GM11168 (cell line): ENCODE measurements around the gene RPS6KA2.
"Not testable (repeated sequence)": the region's sequence is repeated elsewhere in the genome, so short reads cannot be mapped to it uniquely, and the experiment has no call there.

ENCODE experiments used
- in situ Hi-C: fragments of 300-500 bp; cut with MboI; formaldehyde crosslinking; loops from one replicate; pipeline ENCODE4 v1.12.0; 2022; ENCODE audit warnings: low sequenced_read_pairs; ENCODE audit not compliant: unreplicated experiment

The RPS6KA2 gene

DNA sequence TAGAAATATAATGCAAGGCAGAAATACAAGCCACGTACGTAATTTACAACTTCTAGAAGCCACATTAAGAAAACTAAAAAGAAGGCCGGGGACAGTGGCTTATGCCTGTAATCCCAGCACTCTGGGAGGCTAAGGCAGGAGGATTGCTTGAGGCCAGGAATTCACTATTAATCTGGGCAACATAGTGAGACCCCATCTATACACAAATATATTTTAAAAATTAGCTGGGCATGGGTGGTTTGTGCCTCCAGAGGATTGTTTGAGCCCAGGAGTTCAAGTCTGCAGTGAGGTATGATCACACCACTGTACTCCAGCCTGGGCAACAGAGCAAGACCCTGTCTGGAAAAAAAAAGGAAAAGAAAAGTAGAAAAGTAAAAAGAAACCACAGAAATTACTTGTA, 256.6 kb downstream of the RPS6KA2 start:
- in situ Hi-C loops, result no loop called here

DNA sequence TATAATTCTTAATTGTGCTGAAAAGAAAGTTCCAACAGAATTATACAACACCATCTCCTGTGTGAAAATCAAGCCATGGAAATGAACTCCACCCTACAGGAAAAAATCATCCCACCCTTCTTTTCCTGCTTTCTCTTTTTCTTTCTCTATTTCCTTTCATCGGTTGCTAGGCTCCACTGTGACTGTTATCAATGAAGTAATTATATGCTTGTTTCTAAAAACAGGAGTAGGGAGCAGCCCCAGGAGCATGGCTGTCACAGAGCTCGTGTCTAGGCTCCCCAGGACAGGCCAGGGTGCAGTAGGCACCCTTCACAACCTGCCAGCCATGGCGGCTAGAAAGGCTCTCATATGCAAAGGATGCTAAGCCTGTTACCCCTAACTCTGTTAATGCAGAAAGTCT, 257.3 kb downstream of the RPS6KA2 start:
- in situ Hi-C loops, result no loop called here

DNA sequence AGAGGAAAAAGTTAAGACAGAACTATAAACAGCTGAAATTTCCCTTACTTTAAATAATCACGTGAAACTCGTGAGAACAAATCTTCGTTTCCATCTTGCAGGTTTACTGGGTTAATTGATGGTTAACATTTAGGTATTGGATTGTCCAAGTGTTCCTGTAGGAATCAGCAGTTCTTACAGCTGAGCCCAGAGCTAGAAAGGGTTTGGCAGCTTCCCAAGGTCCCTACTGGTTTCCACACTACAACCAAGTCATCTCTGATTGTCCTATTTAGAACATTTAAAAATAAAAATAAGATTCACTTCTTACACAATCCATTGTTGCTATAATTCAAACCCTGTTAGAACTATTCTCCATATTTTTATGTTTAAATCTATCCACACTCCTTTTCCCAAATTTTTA, 260.1 kb downstream of the RPS6KA2 start:
- in situ Hi-C loops, result no loop called here

DNA sequence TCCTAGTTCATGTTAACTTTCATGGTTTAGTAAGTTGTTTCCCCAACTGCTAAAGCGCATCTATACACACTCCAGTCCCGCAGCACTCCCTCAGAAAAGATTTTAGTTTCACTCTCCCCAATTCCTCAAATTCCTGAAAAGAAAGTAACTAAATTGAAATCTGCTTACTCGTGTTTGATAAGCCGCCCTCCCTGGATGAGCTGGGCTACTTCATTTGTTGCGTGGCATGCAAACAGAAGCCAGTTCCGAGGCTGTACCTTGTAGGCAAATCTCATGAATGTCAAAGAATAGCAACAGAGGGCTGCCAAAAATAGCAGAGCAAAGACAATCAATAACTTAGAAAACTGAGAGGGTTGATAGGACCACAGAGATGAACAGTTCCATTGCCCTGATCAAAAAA, 261.2 kb downstream of the RPS6KA2 start:
- in situ Hi-C loops, result no loop called here

DNA sequence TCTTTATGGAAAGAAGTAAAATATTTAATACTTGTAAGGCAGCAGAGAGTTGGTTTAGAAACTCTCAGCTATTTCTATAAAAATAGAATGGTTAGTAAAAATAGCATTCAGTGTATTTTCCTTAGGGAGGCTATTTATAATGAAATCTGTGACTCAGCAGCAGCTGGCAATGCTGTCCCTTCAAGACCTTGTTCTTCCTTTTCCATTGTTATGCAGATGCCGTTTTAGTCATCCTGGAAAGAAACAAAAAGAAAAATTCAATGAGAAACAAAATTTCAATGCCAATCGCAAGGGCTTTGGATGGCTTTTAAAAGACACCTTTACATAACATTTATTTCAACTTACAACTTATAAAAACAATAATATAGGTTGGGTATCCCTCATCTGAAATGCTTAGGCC, 261.8 kb downstream of the RPS6KA2 start:
- in situ Hi-C loops, result no loop called here

DNA sequence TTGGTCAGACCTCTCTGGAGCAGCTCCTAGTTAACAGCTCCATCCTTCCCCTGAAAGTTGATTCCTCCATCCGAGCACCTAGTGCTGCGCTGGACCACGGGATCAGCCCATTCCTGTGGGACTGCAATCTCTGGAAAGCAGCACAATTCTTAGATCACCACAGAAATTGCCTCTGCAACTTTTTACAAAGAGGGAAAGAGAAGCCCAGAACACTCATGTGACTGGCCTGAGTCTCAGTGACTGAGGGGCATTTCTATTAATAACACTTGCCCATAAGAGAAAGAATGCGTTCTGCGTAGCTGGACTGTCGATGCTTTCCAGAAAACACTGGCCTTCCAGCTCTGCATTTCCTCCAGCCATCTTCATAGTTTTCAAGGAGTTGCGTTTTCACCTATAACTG, 262.6 kb downstream of the RPS6KA2 start:
- in situ Hi-C loops, result no loop called here

DNA sequence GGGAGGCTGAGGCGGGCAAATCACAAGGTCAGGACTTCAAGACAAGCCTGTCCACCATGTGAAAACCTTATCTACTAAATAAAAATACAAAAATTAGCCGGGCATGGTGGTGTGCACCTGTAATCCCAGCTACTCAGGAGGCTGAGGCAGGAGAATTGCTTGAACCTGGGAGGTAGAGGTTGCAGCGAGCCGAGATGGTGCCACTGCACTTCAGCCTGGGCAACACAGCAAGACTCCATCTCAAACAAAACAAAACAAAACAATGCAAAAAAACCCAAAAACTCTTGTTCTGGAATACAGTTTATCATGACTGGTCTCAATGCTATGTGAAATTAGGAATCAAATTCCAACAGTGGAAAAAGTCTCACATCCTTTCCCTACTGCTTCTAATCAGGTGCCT, 264.6 kb downstream of the RPS6KA2 start:
- in situ Hi-C loops, result not testable (repeated sequence)

DNA sequence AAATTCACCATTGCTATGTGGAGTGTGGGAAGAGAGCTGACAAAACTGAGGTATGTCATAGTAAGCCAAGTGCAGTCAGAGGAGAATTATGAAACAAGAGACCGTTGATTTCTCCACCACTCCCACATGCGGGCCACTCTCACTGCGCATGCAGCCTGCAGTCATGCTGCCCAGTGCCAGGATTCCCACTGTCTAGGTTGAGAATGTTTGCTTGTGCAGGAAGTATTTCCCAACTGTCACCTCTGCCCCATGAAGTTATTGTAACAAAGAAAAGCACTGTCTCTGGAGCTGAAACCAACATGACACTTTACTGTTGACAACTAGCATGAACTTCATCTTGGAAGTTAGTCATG, 266.0 kb downstream of the RPS6KA2 start:
- in situ Hi-C loops, result no loop called here

DNA sequence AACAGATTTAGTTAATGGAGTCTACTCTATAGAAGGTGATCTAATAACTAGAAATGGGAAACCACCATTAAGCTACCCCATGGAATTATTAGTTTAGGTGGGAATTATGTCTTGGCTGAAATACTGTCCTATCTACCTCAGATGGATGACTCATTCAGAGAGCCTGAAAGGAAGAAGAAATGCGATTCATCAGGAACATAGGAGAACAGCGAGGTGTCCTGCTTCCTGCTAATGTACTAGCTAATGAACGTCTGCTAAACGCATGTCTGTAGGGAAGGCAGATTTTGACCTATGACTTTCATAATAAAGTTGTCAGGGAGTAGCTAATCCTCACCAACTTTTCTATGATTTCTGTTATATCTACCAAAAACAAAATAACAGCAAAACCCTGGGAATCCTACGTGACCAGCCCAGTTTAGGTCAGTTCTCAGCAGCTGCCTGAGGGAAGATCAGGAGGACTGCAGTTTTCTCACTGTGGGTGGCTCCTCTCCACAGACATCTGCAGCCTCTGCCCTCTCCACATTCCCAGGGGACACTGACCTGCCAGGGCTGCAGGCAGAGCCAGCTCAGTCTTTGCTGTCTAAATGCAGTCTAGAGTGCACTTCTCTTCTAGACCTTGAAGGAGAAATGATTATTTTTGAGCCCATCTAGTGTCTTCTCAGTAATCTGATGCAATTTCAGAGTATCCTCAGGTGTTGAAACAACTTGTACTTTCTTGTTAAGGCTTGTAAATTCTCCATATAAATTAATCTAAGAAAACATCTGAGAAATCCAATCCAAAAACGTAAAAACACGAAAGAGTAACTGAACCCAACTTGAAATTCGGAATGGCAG, 266.6 kb downstream of the RPS6KA2 start:
- in situ Hi-C loops, result no loop called here
